HepG2 (cell line): ENCODE data around the gene TBC1D16. TPM values are rescaled to one million over a fixed set of nuclear protein-coding genes. Genes with fewer than 3 reads are reported as not detected.

ENCODE experiments used
- ATAC-seq: fragments of 200-7000 bp; cut with Tn5 transposase; 3 replicates; pipeline ENCODE4 v1.9.1; 2020; ENCODE audit warnings: mild to moderate bottlenecking, moderate library complexity
- BruUV-seq: library from RNA; stranded (reverse); fragments of 400-500 nt; replicated peaks from 2 replicates; lab custom pipeline; 2021; lab: Mats Ljungman, UMichigan
- CTCF ChIA-PET: fragments of 300-600 bp; formaldehyde crosslinking; extraction: SDS; loops from one replicate; lab custom pipeline; 2021; ENCODE audit warnings: low total read pairs, inconsistent platforms, low intra/inter-chr PET ratio; lab: Yijun Ruan, JAX
- POLR2A ChIA-PET: fragments of 350-600 bp; sonication (Branson Sonifier 250); formaldehyde crosslinking; loops from one replicate; lab custom pipeline; 2020; ENCODE audit warnings: antibody characterized with exemption, inconsistent platforms; lab: Yijun Ruan, JAX
- DNase-seq: peaks from one replicate; pipeline ENCODE4 v3.0.0-alpha.2; 2015; ENCODE audit warnings: low spot score
- FAIRE-seq: peaks from 3 replicates; lab custom pipeline; 2011; peaks lifted over from hg19 to GRCh38; lab: Jason Lieb, UNC
- H2AFZ ChIP-seq: one replicate; pipeline ENCODE4 v1.6.1; 2011; ENCODE audit warnings: low read length, inconsistent platforms
- H3K27ac ChIP-seq: fragments of 300-600 bp; 3 replicates; pipeline ENCODE4 v1.8.0; 2011; ENCODE audit warnings: mixed run types, mild to moderate bottlenecking, mixed read lengths, low read length, inconsistent platforms; ENCODE audit not compliant: insufficient read depth; ENCODE audit errors: extremely low read length
- H3K27me3 ChIP-seq, 2 experiments: fragments of 200-600 bp in 1 of 2; 2 replicates in 1 of 2; 3 replicates in 1 of 2; pipeline versions ENCODE4 v1.6.0 to v1.8.0; 2011; ENCODE audit warnings: low read length in 2 of 2, mild to moderate bottlenecking in 2 of 2, moderate library complexity in 2 of 2, inconsistent platforms in 1 of 2; ENCODE audit not compliant: insufficient read depth in 2 of 2, control insufficient read depth in 1 of 2
- H3K36me3 ChIP-seq, 2 experiments: fragments of 200-600 bp in 1 of 2; replicated peaks in 1 of 2; 2 replicates in 1 of 2; 3 replicates in 1 of 2; pipeline versions ENCODE4 v1.5.1 to v1.8.0; 2011; ENCODE audit warnings: low read length in 2 of 2, inconsistent platforms in 1 of 2; ENCODE audit not compliant: insufficient read depth in 2 of 2, control insufficient read depth in 1 of 2
- H3K4me1 ChIP-seq: 2 replicates; pipeline ENCODE4 v1.5.1; 2012; ENCODE audit warnings: low read length, inconsistent platforms; ENCODE audit not compliant: insufficient read depth
- H3K4me2 ChIP-seq: 2 replicates; pipeline ENCODE4 v1.6.0; 2011; ENCODE audit warnings: low read depth, low read length, inconsistent platforms
- H3K4me3 ChIP-seq, 3 experiments: fragments of 200-600 bp in 1 of 3; sonication (generic), shearing (Covaris generic) in 1 of 3; replicated peaks in 1 of 3; 2 replicates each; pipeline ENCODE4 v1.5.1; 2011 to 2016; ENCODE audit warnings: low read length in 3 of 3, inconsistent platforms in 2 of 3, low read depth in 2 of 3, mild to moderate bottlenecking in 2 of 3, control low read depth in 1 of 3, mixed read lengths in 1 of 3; ENCODE audit not compliant: insufficient read depth in 1 of 3
- H3K79me2 ChIP-seq: one replicate; pipeline ENCODE4 v1.6.1; 2011; ENCODE audit warnings: low read length, inconsistent platforms; ENCODE audit not compliant: insufficient read depth
- H3K9ac ChIP-seq: 2 replicates; pipeline ENCODE4 v1.6.0; 2011; ENCODE audit warnings: mild to moderate bottlenecking, low read depth, low read length, inconsistent platforms; ENCODE audit not compliant: insufficient read depth
- H3K9me3 ChIP-seq: 2 replicates; pipeline ENCODE4 v1.5.1; 2012; ENCODE audit warnings: mild to moderate bottlenecking, low read length
- H4K20me1 ChIP-seq: 2 replicates; pipeline ENCODE4 v1.6.0; 2011; ENCODE audit warnings: inconsistent platforms, mild to moderate bottlenecking, low read length, moderate library complexity; ENCODE audit not compliant: insufficient read depth
- ATF3 ChIP-seq: sonication (generic); formaldehyde crosslinking; IDR thresholded peaks from 2 replicates; pipeline ENCODE4 v1.4.0; 2020; ENCODE audit warnings: missing genetic modification reagents
- EHMT2 ChIP-seq: fragments of 200-600 bp; sonication (generic); IDR thresholded peaks from 2 replicates; pipeline ENCODE4 v1.7.0; 2017; ENCODE audit warnings: antibody characterized with exemption, low read depth, low read length, borderline replicate concordance
- NFKB2 ChIP-seq: sonication (generic); formaldehyde crosslinking; IDR thresholded peaks from 2 replicates; pipeline ENCODE4 v1.4.0; 2020; ENCODE audit warnings: missing genetic modification reagents, borderline replicate concordance
- PATZ1 ChIP-seq: sonication (generic); formaldehyde crosslinking; IDR thresholded peaks from 2 replicates; pipeline ENCODE4 v1.4.0; 2020; ENCODE audit warnings: missing genetic modification reagents
- RARA ChIP-seq: IDR thresholded peaks from 2 replicates; pipeline ENCODE4 v1.6.1; 2016; ENCODE audit warnings: missing genetic modification reagents, missing compliant biosample characterization
- RFX3 ChIP-seq: IDR thresholded peaks from 2 replicates; pipeline ENCODE4 v1.6.1; 2016; ENCODE audit warnings: missing biosample characterization, missing genetic modification reagents
- THAP11 ChIP-seq: IDR thresholded peaks from 2 replicates; pipeline ENCODE4 v1.6.1; 2016; ENCODE audit warnings: missing biosample characterization, missing genetic modification reagents
- ZBTB21 ChIP-seq: sonication (generic); formaldehyde crosslinking; IDR thresholded peaks from 2 replicates; pipeline ENCODE4 v1.4.0; 2020; ENCODE audit warnings: missing genetic modification reagents
- ZC3H13 ChIP-seq: sonication (generic); formaldehyde crosslinking; IDR thresholded peaks from 2 replicates; pipeline ENCODE4 v1.8.1; 2023; ENCODE audit warnings: mild to moderate bottlenecking, missing genetic modification reagents, moderate library complexity
- ZNF30 ChIP-seq: sonication (generic); formaldehyde crosslinking; IDR thresholded peaks from 2 replicates; pipeline ENCODE4 v1.5.0; 2020; ENCODE audit warnings: mild to moderate bottlenecking, missing genetic modification reagents
- ZNF343 ChIP-seq: sonication (generic); formaldehyde crosslinking; IDR thresholded peaks from 2 replicates; pipeline ENCODE4 v1.4.0; 2020; ENCODE audit warnings: mild to moderate bottlenecking, missing genetic modification reagents
- ZNF709 ChIP-seq: sonication (generic); formaldehyde crosslinking; IDR thresholded peaks from 2 replicates; pipeline ENCODE4 v1.5.0; 2020; ENCODE audit warnings: mild to moderate bottlenecking, missing genetic modification reagents
- ZZZ3 ChIP-seq: sonication (generic); formaldehyde crosslinking; IDR thresholded peaks from 2 replicates; pipeline ENCODE4 v1.4.0; 2020; ENCODE audit warnings: missing genetic modification reagents, mild to moderate bottlenecking, borderline replicate concordance
- WGBS: methylation state at CpG from one replicate; pipeline ENCODE4 v1.1.6; 2017; ENCODE audit warnings: low lambda C conversion rate; 5-methylcytosine and 5-hydroxymethylcytosine counted together
- in situ Hi-C: cut with HindIII; loops from 2 replicates; pipeline ENCODE4 v1.10.0; 2017; ENCODE audit warnings: low pct_unique_long_range_greater_than_20kb; ENCODE audit not compliant: extremely low pct_ligation_motif_present
- intact Hi-C: fragments of 100-400 bp; cut with micrococcal nuclease; formaldehyde crosslinking; loops from one replicate; pipeline ENCODE4 v1.10.0; 2022; ENCODE audit not compliant: unreplicated experiment
- polyA plus RNA-seq, 8 experiments: library from polyadenylated mRNA; depleted of rRNA in 3 of 8; stranded (reverse) in 7 of 8; unstranded in 1 of 8; fragments of >200 nt; fragmentation: Illumina TruSeq in 4 of 8; extraction: Trizol in 4 of 8; gene quantifications; 2 replicates each; pipeline versions ENCODE4 v1.2.1 to v1.2.3, GENCODE V29; 2011 to 2016; ENCODE audit warnings: low read depth in 4 of 8, missing spikeins in 1 of 8, mixed read lengths in 1 of 8; ENCODE audit not compliant: insufficient read depth in 1 of 8
- total RNA-seq, 5 experiments: library from RNA; depleted of rRNA; stranded (reverse); fragments of >200 nt; fragmentation: Illumina TruSeq; extraction: Trizol; gene quantifications; 2 replicates each; pipeline ENCODE4 v1.2.3, GENCODE V29; 2016; ENCODE audit warnings: low read depth in 1 of 5

TBC1D16 gene
- total and polyA plus RNA-seq, 2 of the 13 experiments (the other 11 are each of a cell fraction or from before 2014, with no cell fraction given): 14.9 to 24.9 TPM

GRCh38 chr17:79909121-79909520, 126.6 kb downstream of the TBC1D16 start:
- no TSS peak for BruUV-seq
- Histone ChIP-seq H3K9me3 (no peaks in the 10 kb centered on the region), H3K4me3 (no peak overlapping the region), H3K79me2 (no peaks in the 10 kb centered on the region), H4K20me1 (no peaks in the 10 kb centered on the region), H3K9ac (no peak overlapping the region), H2AFZ (no peak overlapping the region), H3K4me1 (peaks cover 52% of the 10 kb centered on the region), H3K4me2 (no peak overlapping the region), H3K36me3 (no peaks in the 10 kb centered on the region), H3K27me3 (peaks cover 5 to 56% of the 10 kb centered on the region in 2 experiments; a peak in 4 of 5 replicates), H3K27ac (no peak overlapping the region)
- in situ Hi-C loops (no loop called here), intact Hi-C loops (no loop called here)
- FAIRE-seq (no peak), ATAC-seq (no peak), DNase-seq (no peak)
- 39% methylated on average over 4 of the region's 4 CpGs for WGBS
- TF ChIP-seq ZNF709 (no peak), NFKB2 (CRISPR knock-in tag) (no peak), ZNF343 (CRISPR knock-in tag) (no peak), EHMT2 (no peak), ATF3 (CRISPR knock-in tag) (no peak)
- CTCF ChIA-PET: no interaction called here
- POLR2A ChIA-PET: interaction anchor here (1.6 kb wide), 1 partner anchor 83 kb away, joined by 3 read pairs; no protein-coding TSS in a partner anchor

GRCh38 chr17:79907850-79908249, 127.8 kb downstream of the TBC1D16 start:
- no peak overlapping the region for H2AFZ ChIP-seq
- DNase-seq: no peak
- no peaks in the 10 kb centered on the region for H4K20me1 ChIP-seq
- CTCF ChIA-PET: no interaction called here
- no TSS peak for BruUV-seq
- H3K4me1 ChIP-seq: peaks cover 46% of the 10 kb centered on the region
- no peak overlapping the region for H3K4me2 ChIP-seq
- WGBS: 52% methylated on average over 16 of the region's 16 CpGs
- no peak overlapping the region for H3K9ac ChIP-seq
- TF ChIP-seq ZBTB21 (CRISPR knock-in tag): no peak
- no peak for TF ChIP-seq PATZ1
- TF ChIP-seq RFX3 (CRISPR knock-in tag): no peak
- no peak for TF ChIP-seq ZC3H13 (CRISPR knock-in tag)
- TF ChIP-seq THAP11: no peak
- no peak for TF ChIP-seq RARA (CRISPR knock-in tag)
- TF ChIP-seq ZNF30 (CRISPR knock-in tag): no peak
- TF ChIP-seq ZZZ3: no peak
- TF ChIP-seq, all 625 proteins: peak for 0
- H3K27me3 ChIP-seq: peaks cover 5 to 52% of the 10 kb centered on the region in 2 experiments; a peak in 4 of 5 replicates
- no peaks in the 10 kb centered on the region for H3K79me2 ChIP-seq
- in situ Hi-C loops: no loop called here
- H3K36me3 ChIP-seq: no peaks in the 10 kb centered on the region
- no peak overlapping the region for H3K4me3 ChIP-seq
- POLR2A ChIA-PET: interaction anchor here (1.6 kb wide), 1 partner anchor 84 kb away, joined by 3 read pairs; no protein-coding TSS in a partner anchor
- no peak overlapping the region for H3K27ac ChIP-seq
- no peak for ATAC-seq
- intact Hi-C loops: no loop called here
- FAIRE-seq: no peak
- no peaks in the 10 kb centered on the region for H3K9me3 ChIP-seq
